H9 (cell line): ENCODE measurements around the gene MRGPRD. TPM values are rescaled to one million over a fixed set of nuclear protein-coding genes. Genes with fewer than 3 reads are reported as not detected.

Source experiments
- DNase-seq: peaks from one replicate; pipeline ENCODE4 v3.0.0-alpha.2; 2017
- H2AFZ ChIP-seq: one replicate; pipeline ENCODE4 v1.6.1; 2013; ENCODE audit warnings: mild to moderate bottlenecking, low read length, control low read depth, moderate library complexity
- H2AK5ac ChIP-seq: 2 replicates; pipeline ENCODE4 v1.6.1; 2013; ENCODE audit warnings: low read length, control low read depth, mixed read lengths; ENCODE audit not compliant: insufficient read length
- H2BK120ac ChIP-seq: one replicate; pipeline ENCODE4 v1.6.1; 2013; ENCODE audit warnings: low read depth, mild to moderate bottlenecking, low read length, control low read depth, inconsistent platforms; ENCODE audit not compliant: poor library complexity, severe bottlenecking
- H2BK12ac ChIP-seq: 2 replicates; pipeline ENCODE4 v1.6.1; 2013; ENCODE audit warnings: low read length, control low read depth, mixed read lengths, low read depth; ENCODE audit not compliant: insufficient read length
- H2BK15ac ChIP-seq: 2 replicates; pipeline ENCODE4 v1.6.1; 2013; ENCODE audit warnings: low read depth, low read length, control low read depth
- H2BK20ac ChIP-seq: one replicate; pipeline ENCODE4 v1.6.1; 2013; ENCODE audit warnings: low read depth, mild to moderate bottlenecking, low read length, control low read depth, inconsistent platforms; ENCODE audit not compliant: poor library complexity, severe bottlenecking
- H2BK5ac ChIP-seq: 2 replicates; pipeline ENCODE4 v1.6.1; 2013; ENCODE audit warnings: low read length, control low read depth, mixed read lengths; ENCODE audit not compliant: insufficient read length
- H3K14ac ChIP-seq: 2 replicates; pipeline ENCODE4 v1.6.1; 2013; ENCODE audit warnings: low read length, control low read depth; ENCODE audit not compliant: insufficient read depth
- H3K18ac ChIP-seq: 2 replicates; pipeline ENCODE4 v1.6.1; 2013; ENCODE audit warnings: low read depth, mild to moderate bottlenecking, mixed read lengths, low read length, control low read depth; ENCODE audit not compliant: insufficient read length
- H3K23ac ChIP-seq: 2 replicates; pipeline ENCODE4 v1.6.1; 2013; ENCODE audit warnings: low read length, control low read depth, mixed read lengths, low read depth; ENCODE audit not compliant: insufficient read length
- H3K23me2 ChIP-seq: 2 replicates; pipeline ENCODE4 v1.6.1; 2013; ENCODE audit warnings: low read depth, mild to moderate bottlenecking, mixed read lengths, low read length, control low read depth; ENCODE audit not compliant: insufficient read length, poor library complexity, severe bottlenecking
- H3K27ac ChIP-seq: 2 replicates; pipeline ENCODE4 v1.5.1; 2013; ENCODE audit warnings: low read length, control low read depth, mixed read lengths, low read depth; ENCODE audit not compliant: insufficient read length
- H3K27me3 ChIP-seq: 2 replicates; pipeline ENCODE4 v1.6.1; 2013; ENCODE audit warnings: low read length, control low read depth, inconsistent platforms; ENCODE audit not compliant: insufficient read depth
- H3K4ac ChIP-seq: 2 replicates; pipeline ENCODE4 v1.6.1; 2013; ENCODE audit warnings: low read depth, mild to moderate bottlenecking, control low read depth, inconsistent platforms, low read length, moderate library complexity
- H3K4me1 ChIP-seq: 2 replicates; pipeline ENCODE4 v1.6.1; 2013; ENCODE audit warnings: low read length, control low read depth, inconsistent platforms; ENCODE audit not compliant: insufficient read depth
- H3K4me2 ChIP-seq: 2 replicates; pipeline ENCODE4 v1.6.1; 2013; ENCODE audit warnings: low read length, control low read depth, mixed read lengths; ENCODE audit not compliant: insufficient read length, insufficient read depth
- H3K56ac ChIP-seq: 2 replicates; pipeline ENCODE4 v1.6.1; 2013; ENCODE audit warnings: low read depth, mild to moderate bottlenecking, mixed read lengths, low read length, control low read depth; ENCODE audit not compliant: insufficient read length
- H3K79me1 ChIP-seq: 2 replicates; pipeline ENCODE4 v1.6.1; 2013; ENCODE audit warnings: low read depth, mild to moderate bottlenecking, moderate library complexity, low read length, control low read depth, inconsistent platforms; ENCODE audit not compliant: insufficient read depth, poor library complexity, severe bottlenecking
- H3K79me2 ChIP-seq: 2 replicates; pipeline ENCODE4 v1.6.1; 2013; ENCODE audit warnings: low read length, control low read depth, inconsistent platforms; ENCODE audit not compliant: insufficient read depth
- H3K9ac ChIP-seq: 2 replicates; pipeline ENCODE4 v1.6.1; 2013; ENCODE audit warnings: low read length, control low read depth, mixed read lengths; ENCODE audit not compliant: insufficient read length; ENCODE audit errors: extremely low read depth
- H3K9me3 ChIP-seq: one replicate; pipeline ENCODE4 v1.6.1; 2013; ENCODE audit warnings: low read depth, low read length, inconsistent platforms; ENCODE audit not compliant: control insufficient read depth
- H3T11ph ChIP-seq: one replicate; pipeline ENCODE4 v1.6.1; 2013; ENCODE audit warnings: mild to moderate bottlenecking, low read length, control low read depth, inconsistent platforms
- H4K20me1 ChIP-seq: one replicate; pipeline ENCODE4 v1.6.1; 2013; ENCODE audit not compliant: control insufficient read depth, insufficient read length, insufficient read depth
- H4K5ac ChIP-seq: 2 replicates; pipeline ENCODE4 v1.6.1; 2013; ENCODE audit warnings: low read depth, mild to moderate bottlenecking, mixed read lengths, low read length, control low read depth; ENCODE audit not compliant: insufficient read length
- H4K8ac ChIP-seq: replicated peaks from 2 replicates; pipeline ENCODE4 v1.6.1; 2013; ENCODE audit warnings: low read length, control low read depth, mixed read lengths, low read depth; ENCODE audit not compliant: insufficient read length
- H4K91ac ChIP-seq: 2 replicates; pipeline ENCODE4 v1.6.1; 2013; ENCODE audit warnings: low read depth, mild to moderate bottlenecking, moderate library complexity, mixed read lengths, low read length, control low read depth; ENCODE audit not compliant: insufficient read length
- H3K27ac Mint-ChIP-seq, 3 experiments: 2 replicates in 2 of 3; 3 replicates in 1 of 3; pipeline ENCODE4 v1.8.0; 2020 to 2021; ENCODE audit warnings: mixed read lengths in 3 of 3, mild to moderate bottlenecking in 1 of 3, moderate library complexity in 1 of 3
- H3K27me3 Mint-ChIP-seq: 2 replicates; pipeline ENCODE4 v1.8.0; 2021; ENCODE audit warnings: low read depth, mild to moderate bottlenecking, moderate library complexity, mixed read lengths
- H3K36me3 Mint-ChIP-seq, 3 experiments: 2 replicates in 2 of 3; 3 replicates in 1 of 3; pipeline ENCODE4 v1.8.0; 2020 to 2021; ENCODE audit warnings: low read depth in 3 of 3, mixed read lengths in 3 of 3; ENCODE audit not compliant: insufficient read depth in 1 of 3
- H3K4me1 Mint-ChIP-seq, 2 experiments: 2 replicates each; pipeline ENCODE4 v1.8.0; 2020; ENCODE audit warnings: mixed read lengths in 2 of 2
- H3K4me3 Mint-ChIP-seq, 2 experiments: 2 replicates in 1 of 2; 3 replicates in 1 of 2; pipeline ENCODE4 v1.8.0; 2020 to 2021; ENCODE audit warnings: mild to moderate bottlenecking in 2 of 2, mixed read lengths in 2 of 2, moderate library complexity in 1 of 2
- H3K9me3 Mint-ChIP-seq, 2 experiments: 2 replicates in 1 of 2; 3 replicates in 1 of 2; pipeline ENCODE4 v1.8.0; 2020; ENCODE audit warnings: mild to moderate bottlenecking in 2 of 2, mixed read lengths in 2 of 2, moderate library complexity in 1 of 2
- WGBS: extraction: QIAGEN DNeasy Blood & Tissue Kit; methylation state at CpG from one replicate; pipeline ENCODE4 v1.1.7; 2013; ENCODE audit warnings: missing lambda C conversion rate, low lambda C conversion rate, mixed read lengths; ENCODE audit not compliant: insufficient read length; ENCODE audit errors: extremely low coverage; 5-methylcytosine and 5-hydroxymethylcytosine counted together
- total RNA-seq: library from RNA; stranded (reverse); gene quantifications from 2 replicates; pipeline ENCODE4 v1.2.1, GENCODE V29; 2021
- TF ChIP-seq, protein P1 (sequence below): fragments of 200-600 bp; sonication (generic); conservative IDR thresholded peaks from 3 replicates; pipeline ENCODE4 v1.8.0; 2021; ENCODE audit warnings: antibody characterized with exemption, mild to moderate bottlenecking

Gene MRGPRD
- total RNA-seq, 1 experiment from 2014 or later = not detected

DNA sequence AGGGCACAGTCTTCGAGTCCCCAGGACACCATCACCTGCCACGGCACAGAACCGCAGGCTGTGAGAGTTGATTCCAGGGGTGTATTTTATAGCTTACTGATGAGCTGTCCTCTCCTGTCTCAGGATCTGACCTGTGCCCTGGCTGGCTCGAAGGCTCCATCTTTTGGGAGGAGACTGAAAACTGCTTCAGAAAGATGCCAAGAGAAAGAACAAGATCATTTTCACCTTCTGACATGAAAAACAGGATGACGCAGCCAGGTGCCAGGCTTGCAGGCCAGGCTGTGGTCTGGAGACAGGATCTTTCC, 2.2 kb downstream of the MRGPRD start:
- Histone ChIP-seq H3K79me2 (no peaks in the 10 kb centered on the region), H4K91ac (no peak overlapping the region), H3K14ac (no peak overlapping the region), H3K27me3 (no peaks in the 10 kb centered on the region), H3K9me3 (no peaks in the 10 kb centered on the region), H3K18ac (no peak overlapping the region), H4K5ac (no peak overlapping the region), H4K8ac (no peak overlapping the region), H3T11ph (no peak overlapping the region), H3K4me1 (no peaks in the 10 kb centered on the region), H3K79me1 (no peaks in the 10 kb centered on the region), H3K23ac (no peak overlapping the region), H2BK5ac (no peak overlapping the region), H3K27ac (no peak overlapping the region), H3K9ac (no peak overlapping the region), H2BK15ac (no peak overlapping the region), H3K56ac (no peak overlapping the region), H2BK120ac (no peak overlapping the region), H3K23me2 (no peaks in the 10 kb centered on the region), H2BK12ac (no peak overlapping the region), H4K20me1 (no peaks in the 10 kb centered on the region), H2BK20ac (no peak overlapping the region), H3K4ac (no peak overlapping the region), H2AFZ (no peak overlapping the region), H2AK5ac (no peak overlapping the region), H3K4me2 (no peak overlapping the region)
- no peaks in the 10 kb centered on the region for H3K27me3 Mint-ChIP-seq
- H3K36me3 Mint-ChIP-seq = peaks cover 0 to 10% (median 0%) of the 10 kb centered on the region in 3 experiments; a peak in 2 of 7 replicates
- no CpG with 5 or more reads among the region's 5 CpGs for WGBS
- H3K4me1 Mint-ChIP-seq = peaks cover 7 to 19% of the 10 kb centered on the region in 2 experiments
- TF ChIP-seq, protein P1, sequence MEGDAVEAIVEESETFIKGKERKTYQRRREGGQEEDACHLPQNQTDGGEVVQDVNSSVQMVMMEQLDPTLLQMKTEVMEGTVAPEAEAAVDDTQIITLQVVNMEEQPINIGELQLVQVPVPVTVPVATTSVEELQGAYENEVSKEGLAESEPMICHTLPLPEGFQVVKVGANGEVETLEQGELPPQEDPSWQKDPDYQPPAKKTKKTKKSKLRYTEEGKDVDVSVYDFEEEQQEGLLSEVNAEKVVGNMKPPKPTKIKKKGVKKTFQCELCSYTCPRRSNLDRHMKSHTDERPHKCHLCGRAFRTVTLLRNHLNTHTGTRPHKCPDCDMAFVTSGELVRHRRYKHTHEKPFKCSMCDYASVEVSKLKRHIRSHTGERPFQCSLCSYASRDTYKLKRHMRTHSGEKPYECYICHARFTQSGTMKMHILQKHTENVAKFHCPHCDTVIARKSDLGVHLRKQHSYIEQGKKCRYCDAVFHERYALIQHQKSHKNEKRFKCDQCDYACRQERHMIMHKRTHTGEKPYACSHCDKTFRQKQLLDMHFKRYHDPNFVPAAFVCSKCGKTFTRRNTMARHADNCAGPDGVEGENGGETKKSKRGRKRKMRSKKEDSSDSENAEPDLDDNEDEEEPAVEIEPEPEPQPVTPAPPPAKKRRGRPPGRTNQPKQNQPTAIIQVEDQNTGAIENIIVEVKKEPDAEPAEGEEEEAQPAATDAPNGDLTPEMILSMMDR = no peak
- no peak overlapping the region for H3K27ac Mint-ChIP-seq
- H3K4me3 Mint-ChIP-seq = no peak overlapping the region
- no peak for DNase-seq
- H3K9me3 Mint-ChIP-seq = peaks cover 5 to 7% of the 10 kb centered on the region in 2 experiments
